Mesenchymal stem cell (in vitro differentiated cells and primary cell): ENCODE measurements around the gene ISOC2.
A peak's percentile ranks its signal among the peaks of the same experiment; 100 is the strongest.

Experiments
- DNase-seq: peaks from one replicate; pipeline ENCODE4 v3.0.0-alpha.2; 2013
- H2AFZ ChIP-seq: one replicate; pipeline ENCODE4 v1.6.1; 2013; ENCODE audit warnings: low read depth, mild to moderate bottlenecking, control low read depth, inconsistent platforms, low read length, moderate library complexity
- H2AK5ac ChIP-seq: 2 replicates; pipeline ENCODE4 v1.6.1; 2013; ENCODE audit warnings: low read length, moderate library complexity, mild to moderate bottlenecking, inconsistent platforms; ENCODE audit not compliant: severe bottlenecking
- H2BK120ac ChIP-seq: one replicate; pipeline ENCODE4 v1.6.1; 2013; ENCODE audit warnings: low read depth, mild to moderate bottlenecking, inconsistent platforms, low read length, moderate library complexity
- H2BK12ac ChIP-seq, 2 experiments: one replicate each; pipeline ENCODE4 v1.6.1; 2013; ENCODE audit warnings: inconsistent platforms in 2 of 2, low read length in 2 of 2, mild to moderate bottlenecking in 2 of 2, moderate library complexity in 2 of 2, control low read depth in 1 of 2
- H2BK15ac ChIP-seq: one replicate; pipeline ENCODE4 v1.6.1; 2013; ENCODE audit warnings: mild to moderate bottlenecking, low read depth, inconsistent platforms; ENCODE audit not compliant: poor library complexity, severe bottlenecking
- H2BK5ac ChIP-seq: 2 replicates; pipeline ENCODE4 v1.6.1; 2013; ENCODE audit warnings: low read depth, mild to moderate bottlenecking, low read length, control low read depth, inconsistent platforms; ENCODE audit not compliant: poor library complexity, severe bottlenecking
- H3K14ac ChIP-seq, 2 experiments: one replicate each; pipeline ENCODE4 v1.6.1; 2013; ENCODE audit warnings: inconsistent platforms in 2 of 2, low read length in 2 of 2, control low read depth in 1 of 2, mild to moderate bottlenecking in 1 of 2, moderate library complexity in 1 of 2
- H3K18ac ChIP-seq, 2 experiments: one replicate each; pipeline ENCODE4 v1.6.1; 2013; ENCODE audit warnings: inconsistent platforms in 2 of 2, low read length in 2 of 2, control low read depth in 1 of 2, low read depth in 1 of 2, mild to moderate bottlenecking in 1 of 2
- H3K23ac ChIP-seq, 2 experiments: one replicate each; pipeline ENCODE4 v1.6.1; 2013; ENCODE audit warnings: inconsistent platforms in 2 of 2, low read length in 2 of 2, mild to moderate bottlenecking in 2 of 2, moderate library complexity in 2 of 2, control low read depth in 1 of 2
- H3K27ac ChIP-seq: 2 replicates; pipeline ENCODE4 v1.5.1; 2013; ENCODE audit warnings: mild to moderate bottlenecking, moderate library complexity, low read length, control low read depth, inconsistent platforms; ENCODE audit not compliant: poor library complexity, severe bottlenecking
- H3K27me3 ChIP-seq, 2 experiments: 2 replicates each; pipeline versions ENCODE4 v1.6.1 to v1.7.0; 2013; ENCODE audit warnings: low read length in 2 of 2, mild to moderate bottlenecking in 2 of 2, moderate library complexity in 2 of 2, control low read depth in 1 of 2, inconsistent platforms in 1 of 2; ENCODE audit not compliant: control insufficient read depth in 1 of 2, insufficient read depth in 1 of 2
- H3K36me3 ChIP-seq, 2 experiments: 2 replicates each; pipeline versions ENCODE4 v1.6.1 to v1.7.0; 2013; ENCODE audit warnings: low read length in 2 of 2, control low read depth in 1 of 2, inconsistent platforms in 1 of 2, low read depth in 1 of 2, mild to moderate bottlenecking in 1 of 2; ENCODE audit not compliant: insufficient read depth in 2 of 2, control insufficient read depth in 1 of 2
- H3K4ac ChIP-seq, 2 experiments: one replicate each; pipeline ENCODE4 v1.6.1; 2013; ENCODE audit warnings: inconsistent platforms in 2 of 2, low read length in 2 of 2, mild to moderate bottlenecking in 2 of 2, moderate library complexity in 2 of 2, control low read depth in 1 of 2, low read depth in 1 of 2
- H3K4me1 ChIP-seq: 2 replicates; pipeline ENCODE4 v1.6.1; 2013; ENCODE audit warnings: low read depth, low read length, control low read depth; ENCODE audit not compliant: control insufficient read depth, insufficient read depth
- H3K4me2 ChIP-seq: 2 replicates; pipeline ENCODE4 v1.6.1; 2013; ENCODE audit warnings: low read length, mild to moderate bottlenecking, inconsistent platforms; ENCODE audit not compliant: poor library complexity, severe bottlenecking
- H3K4me3 ChIP-seq, 2 experiments: 2 replicates each; pipeline versions ENCODE4 v1.5.1 to v1.7.0; 2013; ENCODE audit warnings: low read length in 2 of 2, mild to moderate bottlenecking in 2 of 2, control low read depth in 1 of 2, low read depth in 1 of 2; ENCODE audit not compliant: insufficient read depth in 1 of 2
- H3K79me1 ChIP-seq: replicated peaks from 2 replicates; pipeline ENCODE4 v1.6.1; 2013; ENCODE audit warnings: mild to moderate bottlenecking, control low read depth, low read length, inconsistent platforms; ENCODE audit not compliant: poor library complexity, severe bottlenecking
- H3K9ac ChIP-seq: 2 replicates; pipeline ENCODE4 v1.7.0; 2013; ENCODE audit warnings: mild to moderate bottlenecking, low read length, moderate library complexity
- H3K9me3 ChIP-seq: 2 replicates; pipeline ENCODE4 v1.7.0; 2013; ENCODE audit warnings: mild to moderate bottlenecking, low read length; ENCODE audit not compliant: control insufficient read depth
- H4K8ac ChIP-seq: one replicate; pipeline ENCODE4 v1.6.1; 2013; ENCODE audit warnings: inconsistent platforms, mild to moderate bottlenecking, low read length, moderate library complexity
- H4K91ac ChIP-seq: one replicate; pipeline ENCODE4 v1.6.1; 2013; ENCODE audit warnings: mild to moderate bottlenecking, low read length, inconsistent platforms
- whole genome bisulfite sequencing: methylation state at CpG from one replicate; pipeline ENCODE4 v1.1.7; 2013; ENCODE audit warnings: mixed read lengths; 5-methylcytosine and 5-hydroxymethylcytosine counted together

ISOC2 gene

GRCh38 chr19:55464662-55465054, 3.2 kb upstream of the ISOC2 start, which contains the start of gene C19orf85:
Gene C19orf85, minus strand, starts transcription at chr19:55464751. Its CDS starts 197 bp downstream, at chr19:55464554.
- 46% methylated on average over 11 of the region's 14 CpGs for WGBS

GRCh38 chr19:55464039-55464661, 2.7 kb upstream of the ISOC2 start:
- Histone ChIP-seq H4K91ac (no peak overlapping the region), H2BK12ac (no peak overlapping the region)
- 51% methylated on average over 17 of the region's 23 CpGs for WGBS

More at GRCh38 chr19:55464662-55465054, 3.2 kb upstream of the ISOC2 start, which contains the start of gene C19orf85:
- DNase-seq, result no peak
- H2BK5ac ChIP-seq, result no peak within 1 kb of the TSS
- H4K91ac ChIP-seq, result peak within 1 kb of the TSS; percentile 8
- H3K9ac ChIP-seq, result no peak within 1 kb of the TSS
- H4K8ac ChIP-seq, result no peak within 1 kb of the TSS
- H2BK120ac ChIP-seq, result no peak within 1 kb of the TSS
- H3K4me1 ChIP-seq, result peaks cover 20% of the 10 kb centered on the region
- H3K4ac ChIP-seq, result no peak within 1 kb of the TSS
- peaks cover 7% of the 10 kb centered on the region for H3K79me1 ChIP-seq
- no peak within 1 kb of the TSS for H3K4me2 ChIP-seq
- no peaks in the 10 kb centered on the region for H3K27me3 ChIP-seq
- no peak within 1 kb of the TSS for H2AK5ac ChIP-seq
- peak within 1 kb of the TSS in 1 of 2 experiments; percentile 13 for H3K18ac ChIP-seq
- H3K27ac ChIP-seq, result no peak within 1 kb of the TSS
- H3K36me3 ChIP-seq, result no peaks in the 10 kb centered on the region
- no peak within 1 kb of the TSS for H2AFZ ChIP-seq
- no peak within 1 kb of the TSS for H2BK12ac ChIP-seq
- no peak within 1 kb of the TSS for H3K4me3 ChIP-seq
- H3K23ac ChIP-seq, result no peak within 1 kb of the TSS
- H3K9me3 ChIP-seq, result no peaks in the 10 kb centered on the region
- no peak within 1 kb of the TSS for H3K14ac ChIP-seq
- H2BK15ac ChIP-seq, result peak within 1 kb of the TSS; percentile 90

GRCh38 chr19:55463583-55464031, 2.2 kb upstream of the ISOC2 start:
- Histone ChIP-seq H3K27me3 (no peaks in the 10 kb centered on the region), H3K79me1 (peaks cover 8% of the 10 kb centered on the region), H3K36me3 (no peaks in the 10 kb centered on the region), H4K91ac (no peak overlapping the region), H2AFZ (no peak overlapping the region), H3K4ac (no peak overlapping the region), H3K4me3 (no peak overlapping the region), H3K9ac (no peak overlapping the region), H2BK12ac (no peak overlapping the region), H3K9me3 (no peaks in the 10 kb centered on the region), H3K27ac (no peak overlapping the region), H3K4me2 (no peak overlapping the region), H3K23ac (no peak overlapping the region), H2BK120ac (no peak overlapping the region), H4K8ac (no peak overlapping the region), H3K18ac (no peak overlapping the region), H2BK5ac (no peak overlapping the region), H2AK5ac (no peak overlapping the region), H3K14ac (no peak overlapping the region), H3K4me1 (peaks cover 22% of the 10 kb centered on the region), H2BK15ac (peak overlapping the region; percentile 90)
- 59% methylated on average over 15 of the region's 15 CpGs for WGBS
- DNase-seq, result no peak

More at GRCh38 chr19:55464039-55464661, 2.7 kb upstream of the ISOC2 start:
- H3K4ac ChIP-seq, result no peak overlapping the region
- no peak overlapping the region for H3K4me3 ChIP-seq
- no peak overlapping the region for H3K4me2 ChIP-seq
- no peaks in the 10 kb centered on the region for H3K36me3 ChIP-seq
- H3K9me3 ChIP-seq, result no peaks in the 10 kb centered on the region
- no peak overlapping the region for H2BK5ac ChIP-seq
- no peak overlapping the region for H3K9ac ChIP-seq
- no peak overlapping the region for H4K8ac ChIP-seq
- no peak for DNase-seq
- peaks cover 22% of the 10 kb centered on the region for H3K4me1 ChIP-seq
- H3K18ac ChIP-seq, result no peak overlapping the region
- H2AFZ ChIP-seq, result no peak overlapping the region
- H2AK5ac ChIP-seq, result no peak overlapping the region
- H2BK15ac ChIP-seq, result no peak overlapping the region
- no peak overlapping the region for H3K14ac ChIP-seq
- H3K23ac ChIP-seq, result no peak overlapping the region
- no peak overlapping the region for H2BK120ac ChIP-seq
- H3K27me3 ChIP-seq, result no peaks in the 10 kb centered on the region
- no peak overlapping the region for H3K27ac ChIP-seq
- peaks cover 7% of the 10 kb centered on the region for H3K79me1 ChIP-seq

GRCh38 chr19:55462722-55463121, 1.3 kb upstream of the ISOC2 start:
- Histone ChIP-seq H2BK120ac (no peak overlapping the region), H3K79me1 (peaks cover 8% of the 10 kb centered on the region), H3K27me3 (no peaks in the 10 kb centered on the region), H2AK5ac (peak overlapping the region; percentile 10), H3K4me1 (peaks cover 20% of the 10 kb centered on the region), H3K9me3 (no peaks in the 10 kb centered on the region), H4K8ac (no peak overlapping the region), H4K91ac (no peak overlapping the region), H2BK12ac (no peak overlapping the region), H3K4me3 (peak overlapping the region in 1 of 2 experiments; percentile 99), H3K23ac (no peak overlapping the region), H2BK15ac (peak overlapping the region; percentile 54), H2BK5ac (no peak overlapping the region), H3K27ac (no peak overlapping the region), H3K9ac (no peak overlapping the region), H3K36me3 (no peaks in the 10 kb centered on the region), H3K14ac (no peak overlapping the region), H2AFZ (no peak overlapping the region), H3K4me2 (no peak overlapping the region), H3K4ac (no peak overlapping the region), H3K18ac (no peak overlapping the region)
- 87% methylated on average over 8 of the region's 11 CpGs for WGBS
- no peak for DNase-seq
